ENCODE data around the gene HIPK2.

HIPK2 gene

GRCh38 chr7:139691253-139691781 is 86.5 kb downstream of the HIPK2 start:
- no peak overlapping the region for H3K27ac ChIP-seq (ENCODE audit: low read depth, low read length, poor library complexity, severe bottlenecking)
- no peak overlapping the region for H2AFZ ChIP-seq (ENCODE audit: low read length)
- H3K9me2 ChIP-seq (ENCODE audit: low read depth, low read length), result no peaks in the 10 kb centered on the region
- TF ChIP-seq CTCF (IDR thresholded peaks at IDR 0.05; ENCODE audit: low read length), result no peak
- no peak overlapping the region for H3K4me2 ChIP-seq (ENCODE audit: low read length)
- no peak overlapping the region for H3K4me3 ChIP-seq (ENCODE audit: low read depth, low read length, poor library complexity, severe bottlenecking)
- H3K36me3 ChIP-seq (ENCODE audit: insufficient read depth, low read length), result no peaks in the 10 kb centered on the region
- H3K4me1 ChIP-seq (ENCODE audit: insufficient read depth, low read length, severe bottlenecking), result no peaks in the 10 kb centered on the region
- H3K27me3 ChIP-seq (ENCODE audit: insufficient read depth, low read length), result no peaks in the 10 kb centered on the region
- H3K9ac ChIP-seq (ENCODE audit: low read length), result no peak overlapping the region
- no peaks in the 10 kb centered on the region for H4K20me1 ChIP-seq (ENCODE audit: insufficient read depth, low read length)
- H3K79me2 ChIP-seq (ENCODE audit: insufficient read depth, low read length), result no peaks in the 10 kb centered on the region
- H3K9me3 ChIP-seq (ENCODE audit: low read length), result no peaks in the 10 kb centered on the region
- no peaks in the 10 kb centered on the region for H3F3A ChIP-seq (ENCODE audit: insufficient read depth, low read length)

GRCh38 chr7:139687980-139688632 is 89.7 kb downstream of the HIPK2 start:
- H3K79me2 ChIP-seq (ENCODE audit: insufficient read depth, low read length), result no peaks in the 10 kb centered on the region
- no peaks in the 10 kb centered on the region for H3K36me3 ChIP-seq (ENCODE audit: insufficient read depth, low read length)
- H3K9ac ChIP-seq (ENCODE audit: low read length), result no peak overlapping the region
- no peaks in the 10 kb centered on the region for H3K4me1 ChIP-seq (ENCODE audit: insufficient read depth, low read length, severe bottlenecking)
- no peaks in the 10 kb centered on the region for H4K20me1 ChIP-seq (ENCODE audit: insufficient read depth, low read length)
- no peak overlapping the region for H3K27ac ChIP-seq (ENCODE audit: low read depth, low read length, poor library complexity, severe bottlenecking)
- H2AFZ ChIP-seq (ENCODE audit: low read length), result no peak overlapping the region
- no peaks in the 10 kb centered on the region for H3F3A ChIP-seq (ENCODE audit: insufficient read depth, low read length)
- TF ChIP-seq EZH2 (IDR thresholded peaks at IDR 0.05; ENCODE audit: borderline replicate concordance, low read length) (no peak), CTCF (IDR thresholded peaks at IDR 0.05; ENCODE audit: low read length) (no peak)
- no peak overlapping the region for H3K4me2 ChIP-seq (ENCODE audit: low read length)
- H3K27me3 ChIP-seq (ENCODE audit: insufficient read depth, low read length), result no peaks in the 10 kb centered on the region
- no peaks in the 10 kb centered on the region for H3K9me2 ChIP-seq (ENCODE audit: low read depth, low read length)
- no peak overlapping the region for H3K4me3 ChIP-seq (ENCODE audit: low read depth, low read length, poor library complexity, severe bottlenecking)
- no peaks in the 10 kb centered on the region for H3K9me3 ChIP-seq (ENCODE audit: low read length)

GRCh38 chr7:139687211-139687954 is 90.4 kb downstream of the HIPK2 start:
- H3K9me2 ChIP-seq (ENCODE audit: low read depth, low read length), result no peaks in the 10 kb centered on the region
- H3K4me1 ChIP-seq (ENCODE audit: insufficient read depth, low read length, severe bottlenecking), result no peaks in the 10 kb centered on the region
- H2AFZ ChIP-seq (ENCODE audit: low read length), result no peak overlapping the region
- no peak overlapping the region for H3K27ac ChIP-seq (ENCODE audit: low read depth, low read length, poor library complexity, severe bottlenecking)
- H3K9me3 ChIP-seq (ENCODE audit: low read length), result no peaks in the 10 kb centered on the region
- H3K4me2 ChIP-seq (ENCODE audit: low read length), result no peak overlapping the region
- H3F3A ChIP-seq (ENCODE audit: insufficient read depth, low read length), result no peaks in the 10 kb centered on the region
- no peaks in the 10 kb centered on the region for H3K27me3 ChIP-seq (ENCODE audit: insufficient read depth, low read length)
- TF ChIP-seq EZH2 (IDR thresholded peaks at IDR 0.05; ENCODE audit: borderline replicate concordance, low read length) (no peak), CTCF (IDR thresholded peaks at IDR 0.05; ENCODE audit: low read length) (no peak)
- H3K36me3 ChIP-seq (ENCODE audit: insufficient read depth, low read length), result no peaks in the 10 kb centered on the region
- no peak overlapping the region for H3K9ac ChIP-seq (ENCODE audit: low read length)
- H3K79me2 ChIP-seq (ENCODE audit: insufficient read depth, low read length), result no peaks in the 10 kb centered on the region
- H3K4me3 ChIP-seq (ENCODE audit: low read depth, low read length, poor library complexity, severe bottlenecking), result no peak overlapping the region
- H4K20me1 ChIP-seq (ENCODE audit: insufficient read depth, low read length), result no peaks in the 10 kb centered on the region

Measured in OCI-LY1 (cell line).